HepG2 (cell line): ENCODE results near the gene SYCP2L. TPM values are rescaled to one million over a fixed set of nuclear protein-coding genes. Genes with fewer than 3 reads are reported as not detected.

Experiments used
- AKAP8 ChIP-seq: sonication (generic); formaldehyde crosslinking; IDR thresholded peaks from 2 replicates; pipeline ENCODE4 v1.5.1; 2020; ENCODE audit warnings: mild to moderate bottlenecking, missing genetic modification reagents
- ARHGAP35 ChIP-seq: sonication (generic); formaldehyde crosslinking; IDR thresholded peaks from 2 replicates; pipeline ENCODE4 v1.9.0; 2022; ENCODE audit warnings: mild to moderate bottlenecking, inconsistent platforms, moderate library complexity, missing genetic modification reagents, borderline replicate concordance
- GABPB1 ChIP-seq: IDR thresholded peaks from 2 replicates; pipeline ENCODE4 v1.6.1; 2016; ENCODE audit warnings: mild to moderate bottlenecking, missing genetic modification reagents, moderate library complexity, missing compliant biosample characterization
- HDAC6 ChIP-seq: fragments of 200-600 bp; sonication (generic); IDR thresholded peaks from 2 replicates; pipeline ENCODE4 v1.7.0; 2017; ENCODE audit warnings: mild to moderate bottlenecking, antibody characterized with exemption, low read length, low read depth
- HNRNPLL ChIP-seq: fragments of 200-400 bp; formaldehyde crosslinking; IDR thresholded peaks from 2 replicates; pipeline ENCODE4 v1.6.1; 2017; ENCODE audit warnings: mild to moderate bottlenecking, low read depth, low read length; ENCODE audit not compliant: poor library complexity, severe bottlenecking
- HOMEZ ChIP-seq: IDR thresholded peaks from 2 replicates; pipeline ENCODE4 v1.6.1; 2016; ENCODE audit warnings: low read depth
- IKZF5 ChIP-seq: IDR thresholded peaks from 2 replicates; pipeline ENCODE4 v1.6.1; 2018; ENCODE audit warnings: missing genetic modification reagents, mild to moderate bottlenecking, missing compliant biosample characterization
- NR2F2 ChIP-seq: IDR thresholded peaks from 2 replicates; pipeline ENCODE4 v1.6.1; 2012; ENCODE audit warnings: low read depth, inconsistent platforms, borderline replicate concordance
- SIN3A ChIP-seq: IDR thresholded peaks from 2 replicates; pipeline ENCODE4 v1.6.1; 2011; ENCODE audit warnings: low read depth, mild to moderate bottlenecking, control low read depth, low read length, borderline replicate concordance
- SIX1 ChIP-seq: sonication (generic); formaldehyde crosslinking; IDR thresholded peaks from 2 replicates; pipeline ENCODE4 v1.4.0; 2020; ENCODE audit warnings: missing genetic modification reagents, borderline replicate concordance
- SP1 ChIP-seq, 2 experiments: fragments of 450-650 bp in 1 of 2; sonication (generic) in 1 of 2; formaldehyde crosslinking in 1 of 2; IDR thresholded peaks; 2 replicates each; pipeline versions ENCODE4 v1.4.0 to v1.6.1; 2016 to 2020; ENCODE audit warnings: missing genetic modification reagents in 1 of 2
- TCF7 ChIP-seq: sonication (generic); IDR thresholded peaks from 2 replicates; pipeline ENCODE4 v1.6.1; 2016; ENCODE audit warnings: antibody characterized with exemption, low read depth
- XBP1 ChIP-seq: sonication (generic); formaldehyde crosslinking; IDR thresholded peaks from 2 replicates; pipeline ENCODE4 v1.5.0; 2020; ENCODE audit warnings: missing genetic modification reagents
- ZFP37 ChIP-seq: sonication (generic); formaldehyde crosslinking; IDR thresholded peaks from 2 replicates; pipeline ENCODE4 v1.4.0; 2020; ENCODE audit warnings: missing genetic modification reagents, borderline replicate concordance
- ZKSCAN1 ChIP-seq: fragments of 150-350 bp; IDR thresholded peaks from 2 replicates; pipeline ENCODE4 v1.6.1; 2014; ENCODE audit warnings: low read length
- ZMYM2 ChIP-seq: sonication (generic); formaldehyde crosslinking; IDR thresholded peaks from 2 replicates; pipeline ENCODE4 v1.8.0; 2022; ENCODE audit warnings: mild to moderate bottlenecking, missing genetic modification reagents
- ZNF224 ChIP-seq: sonication (generic); formaldehyde crosslinking; IDR thresholded peaks from 2 replicates; pipeline ENCODE4 v1.5.0; 2020; ENCODE audit warnings: mild to moderate bottlenecking, missing genetic modification reagents
- ZNF292 ChIP-seq: sonication (generic); formaldehyde crosslinking; IDR thresholded peaks from 2 replicates; pipeline ENCODE4 v1.8.1; 2022; ENCODE audit warnings: mild to moderate bottlenecking, low read depth, missing genetic modification reagents, borderline replicate concordance
- ZNF354B ChIP-seq: sonication (generic); formaldehyde crosslinking; IDR thresholded peaks from 2 replicates; pipeline ENCODE4 v1.8.0; 2022; ENCODE audit warnings: mild to moderate bottlenecking, missing genetic modification reagents
- ZNF432 ChIP-seq: sonication (generic); formaldehyde crosslinking; IDR thresholded peaks from 2 replicates; pipeline ENCODE4 v1.5.0; 2020; ENCODE audit warnings: missing genetic modification reagents, mild to moderate bottlenecking, borderline replicate concordance
- ZNF589 ChIP-seq: sonication (generic); formaldehyde crosslinking; conservative IDR thresholded peaks from 2 replicates; pipeline ENCODE4 v1.8.0; 2022; ENCODE audit warnings: mild to moderate bottlenecking, moderate library complexity, missing genetic modification reagents
- ZNF614 ChIP-seq: IDR thresholded peaks from 2 replicates; pipeline ENCODE4 v1.6.1; 2018; ENCODE audit warnings: missing biosample characterization, missing genetic modification reagents, inconsistent platforms, borderline replicate concordance
- ZNF619 ChIP-seq: sonication (generic); formaldehyde crosslinking; IDR thresholded peaks from 2 replicates; pipeline ENCODE4 v1.4.0; 2020; ENCODE audit warnings: mild to moderate bottlenecking, missing genetic modification reagents
- ZNF704 ChIP-seq: sonication (generic); formaldehyde crosslinking; IDR thresholded peaks from 2 replicates; pipeline ENCODE4 v1.8.1; 2023; ENCODE audit warnings: mild to moderate bottlenecking, inconsistent platforms, moderate library complexity, missing genetic modification reagents, borderline replicate concordance
- ZNF713 ChIP-seq: sonication (generic); formaldehyde crosslinking; IDR thresholded peaks from 2 replicates; pipeline ENCODE4 v1.4.0; 2020; ENCODE audit warnings: mild to moderate bottlenecking, missing genetic modification reagents
- polyA plus RNA-seq, 8 experiments: library from polyadenylated mRNA; depleted of rRNA in 3 of 8; stranded (reverse) in 7 of 8; unstranded in 1 of 8; fragments of >200 nt; fragmentation: Illumina TruSeq in 4 of 8; extraction: Trizol in 4 of 8; gene quantifications; 2 replicates each; pipeline versions ENCODE4 v1.2.1 to v1.2.3, GENCODE V29; 2011 to 2016; ENCODE audit warnings: low read depth in 4 of 8, missing spikeins in 1 of 8, mixed read lengths in 1 of 8; ENCODE audit not compliant: insufficient read depth in 1 of 8
- total RNA-seq, 5 experiments: library from RNA; depleted of rRNA; stranded (reverse); fragments of >200 nt; fragmentation: Illumina TruSeq; extraction: Trizol; gene quantifications; 2 replicates each; pipeline ENCODE4 v1.2.3, GENCODE V29; 2016; ENCODE audit warnings: low read depth in 1 of 5
- TF ChIP-seq, protein P1 (sequence below): IDR thresholded peaks from 2 replicates; pipeline ENCODE4 v1.6.1; 2016; ENCODE audit warnings: mild to moderate bottlenecking, missing biosample characterization, missing genetic modification reagents
- TF ChIP-seq, protein P2 (sequence below): sonication (generic); formaldehyde crosslinking; IDR thresholded peaks from 2 replicates; pipeline ENCODE4 v1.5.0; 2020; ENCODE audit warnings: missing genetic modification reagents, mild to moderate bottlenecking, borderline replicate concordance

SYCP2L gene
- total and polyA plus RNA-seq, 2 of the 13 experiments (the other 11 are each of a cell fraction or from before 2014, with no cell fraction given), result 0.22 to 0.54 TPM

- TF ChIP-seq IKZF5 (CRISPR knock-in tag) (no peak), NR2F2 (peak; percentile 89), ZFP37 (no peak), ZKSCAN1 (no peak), ZNF704 (CRISPR knock-in tag) (no peak; the same call in 1 of the 2 replicates), SIX1 (CRISPR knock-in tag) (peak; percentile 88), ZNF354B (no peak), SIN3A (0 out of 2 replicates have a peak, but pooled peaks have one; percentile 33), ZNF224 (CRISPR knock-in tag) (no peak), XBP1 (CRISPR knock-in tag) (no peak), ZNF713 (CRISPR knock-in tag) (no peak), ZNF614 (CRISPR knock-in tag) (peak; percentile 63; the same call in 1 of the 2 replicates), SP1 (IDR thresholded peaks at IDR 0.05) (no peak), SP1 (CRISPR knock-in tag; IDR thresholded peaks at IDR 0.05) (no peak), ZNF432 (CRISPR knock-in tag) (no peak), ZNF619 (CRISPR knock-in tag) (no peak), ZMYM2 (CRISPR knock-in tag) (no peak), HNRNPLL (no peak), HOMEZ (peak; percentile 87), HDAC6 (no peak), AKAP8 (CRISPR knock-in tag) (no peak), TCF7 (peak; percentile 80), GABPB1 (CRISPR knock-in tag) (no peak), ZNF292 (CRISPR knock-in tag) (0 out of 2 replicates have a peak, but pooled peaks have one; percentile 30), ARHGAP35 (CRISPR knock-in tag) (no peak), ZNF589 (CRISPR knock-in tag) (no peak)
- TF ChIP-seq, protein P1, sequence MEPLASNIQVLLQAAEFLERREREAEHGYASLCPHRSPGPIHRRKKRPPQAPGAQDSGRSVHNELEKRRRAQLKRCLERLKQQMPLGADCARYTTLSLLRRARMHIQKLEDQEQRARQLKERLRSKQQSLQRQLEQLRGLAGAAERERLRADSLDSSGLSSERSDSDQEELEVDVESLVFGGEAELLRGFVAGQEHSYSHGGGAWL, result no peak
- TF ChIP-seq, protein P2, sequence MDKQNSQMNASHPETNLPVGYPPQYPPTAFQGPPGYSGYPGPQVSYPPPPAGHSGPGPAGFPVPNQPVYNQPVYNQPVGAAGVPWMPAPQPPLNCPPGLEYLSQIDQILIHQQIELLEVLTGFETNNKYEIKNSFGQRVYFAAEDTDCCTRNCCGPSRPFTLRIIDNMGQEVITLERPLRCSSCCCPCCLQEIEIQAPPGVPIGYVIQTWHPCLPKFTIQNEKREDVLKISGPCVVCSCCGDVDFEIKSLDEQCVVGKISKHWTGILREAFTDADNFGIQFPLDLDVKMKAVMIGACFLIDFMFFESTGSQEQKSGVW (CRISPR knock-in tag), result no peak
Observed at GRCh38 chr6:11012295-11012754, 125.5 kb downstream of the SYCP2L start (continued).
